Measurements from ENCODE around the gene GPR37L1.

The GPR37L1 gene, protein sequence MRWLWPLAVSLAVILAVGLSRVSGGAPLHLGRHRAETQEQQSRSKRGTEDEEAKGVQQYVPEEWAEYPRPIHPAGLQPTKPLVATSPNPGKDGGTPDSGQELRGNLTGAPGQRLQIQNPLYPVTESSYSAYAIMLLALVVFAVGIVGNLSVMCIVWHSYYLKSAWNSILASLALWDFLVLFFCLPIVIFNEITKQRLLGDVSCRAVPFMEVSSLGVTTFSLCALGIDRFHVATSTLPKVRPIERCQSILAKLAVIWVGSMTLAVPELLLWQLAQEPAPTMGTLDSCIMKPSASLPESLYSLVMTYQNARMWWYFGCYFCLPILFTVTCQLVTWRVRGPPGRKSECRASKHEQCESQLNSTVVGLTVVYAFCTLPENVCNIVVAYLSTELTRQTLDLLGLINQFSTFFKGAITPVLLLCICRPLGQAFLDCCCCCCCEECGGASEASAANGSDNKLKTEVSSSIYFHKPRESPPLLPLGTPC

DNA sequence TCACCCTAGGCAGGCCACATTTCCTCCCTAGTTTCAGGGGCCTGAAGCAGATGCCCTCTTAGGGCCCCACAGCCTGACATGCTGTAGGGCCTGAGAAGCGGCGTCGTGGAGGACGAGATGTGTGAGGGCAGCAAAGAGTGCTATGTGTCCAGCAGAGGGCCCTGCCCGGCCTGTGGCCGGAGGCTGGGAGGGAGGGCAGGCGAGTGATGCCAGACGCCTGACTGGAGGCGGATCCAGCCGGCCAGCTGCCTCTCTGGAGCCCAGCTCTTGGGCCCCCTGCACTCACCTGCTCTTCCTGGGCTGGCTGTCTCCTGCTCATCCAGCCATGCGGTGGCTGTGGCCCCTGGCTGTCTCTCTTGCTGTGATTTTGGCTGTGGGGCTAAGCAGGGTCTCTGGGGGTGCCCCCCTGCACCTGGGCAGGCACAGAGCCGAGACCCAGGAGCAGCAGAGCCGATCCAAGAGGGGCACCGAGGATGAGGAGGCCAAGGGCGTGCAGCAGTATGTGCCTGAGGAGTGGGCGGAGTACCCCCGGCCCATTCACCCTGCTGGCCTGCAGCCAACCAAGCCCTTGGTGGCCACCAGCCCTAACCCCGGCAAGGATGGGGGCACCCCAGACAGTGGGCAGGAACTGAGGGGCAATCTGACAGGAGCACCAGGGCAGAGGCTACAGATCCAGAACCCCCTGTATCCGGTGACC, at the start of gene GPR37L1:
Gene GPR37L1, plus strand, starts transcription at position 279 of the 697 bp plus-strand sequence. Its CDS starts 47 bp downstream, at position 326.
- H3K4me3 ChIP-seq (replicated peaks in 1 of 2; ENCODE audit: low read depth in 2 of 2, low read length in 2 of 2): no peak within 1 kb of the TSS
- DNase-seq (ENCODE audit: low read depth in 2 of 2): peak; percentile 64 to 69
- peak; percentile 69 for TF ChIP-seq CTCF (IDR thresholded peaks at IDR 0.05; ENCODE audit: low read depth, low read length)

GRCh38 chr1:202073206-202073605, 49.5 kb upstream of the GPR37L1 start:
- DNase-seq (ENCODE audit: low read depth in 2 of 2): no peak
- no peak for TF ChIP-seq CTCF (IDR thresholded peaks at IDR 0.05; ENCODE audit: low read depth, low read length)

GRCh38 chr1:202074985-202075384, 47.7 kb upstream of the GPR37L1 start:
- no peak for DNase-seq (ENCODE audit: low read depth in 2 of 2)
- TF ChIP-seq CTCF (IDR thresholded peaks at IDR 0.05; ENCODE audit: low read depth, low read length): no peak
- no peak overlapping the region for H3K4me3 ChIP-seq (replicated peaks in 1 of 2; ENCODE audit: low read depth in 2 of 2, low read length in 2 of 2)

More at GRCh38 chr1:202073206-202073605, 49.5 kb upstream of the GPR37L1 start:
- H3K4me3 ChIP-seq (replicated peaks in 1 of 2; ENCODE audit: low read depth in 2 of 2, low read length in 2 of 2): no peak overlapping the region

- no peak for TF ChIP-seq CTCF (IDR thresholded peaks at IDR 0.05; ENCODE audit: low read depth, low read length)
- no peak for DNase-seq (ENCODE audit: low read depth in 2 of 2)
- no peak overlapping the region for H3K4me3 ChIP-seq (replicated peaks in 1 of 2; ENCODE audit: low read depth in 2 of 2, low read length in 2 of 2)
These were observed 47.3 kb upstream of the GPR37L1 start for GRCh38 chr1:202075389-202075788.

- H3K4me3 ChIP-seq (replicated peaks in 1 of 2; ENCODE audit: low read depth in 2 of 2, low read length in 2 of 2): no peak overlapping the region
- TF ChIP-seq CTCF (IDR thresholded peaks at IDR 0.05; ENCODE audit: low read depth, low read length): no peak
- DNase-seq (ENCODE audit: low read depth in 2 of 2): no peak
These were observed 46.6 kb upstream of the GPR37L1 start for GRCh38 chr1:202076050-202076511.

DNA sequence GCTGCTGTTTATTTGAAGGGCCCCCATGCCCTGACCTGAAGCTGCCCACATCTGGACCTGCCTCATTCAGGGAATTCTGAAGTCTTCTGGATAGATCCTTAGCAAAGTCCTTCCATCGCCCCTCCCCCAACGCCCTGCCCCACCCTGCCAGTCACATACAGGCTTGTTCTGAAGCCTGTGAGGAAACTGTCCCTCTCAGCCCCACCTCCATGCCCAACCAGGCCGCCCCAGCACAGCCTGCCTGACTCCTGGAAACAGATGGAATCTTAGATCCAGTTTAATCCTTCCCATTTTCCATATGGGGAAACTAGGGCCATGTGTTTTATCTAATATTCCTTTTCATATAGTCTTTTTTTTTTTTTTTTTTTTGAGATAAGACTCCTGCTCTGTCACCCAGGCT, 44.5 kb upstream of the GPR37L1 start:
- TF ChIP-seq CTCF (IDR thresholded peaks at IDR 0.05; ENCODE audit: low read depth, low read length): no peak
- DNase-seq (ENCODE audit: low read depth in 2 of 2): no peak
- H3K4me3 ChIP-seq (replicated peaks in 1 of 2; ENCODE audit: low read depth in 2 of 2, low read length in 2 of 2): no peak overlapping the region

Data from cardiac fibroblast (primary cell).